Upper lobe of left lung (tissue), 4 donors: ENCODE measurements around the gene MRTFB.

Experiments used
- CTCF ChIP-seq, 6 experiments: fragments of 450-650 bp in 4 of 6; fragments of 200-600 bp in 2 of 6; sonication (generic) in 2 of 6; IDR thresholded peaks; one replicate each; pipeline ENCODE4 v1.5.1; 2016 to 2019; ENCODE audit warnings: antibody characterized with exemption in 6 of 6
- POLR2A ChIP-seq, 4 donors: fragments of 450-650 bp; IDR thresholded peaks; one replicate each; pipeline ENCODE4 v1.5.1; 2016 to 2017; ENCODE audit warnings: antibody characterized with exemption in 4 of 4, mild to moderate bottlenecking in 2 of 4
- POLR2AphosphoS5 ChIP-seq, 2 donors: sonication (generic); formaldehyde crosslinking; IDR thresholded peaks; one replicate each; pipeline ENCODE4 v1.5.1; 2017; ENCODE audit warnings: antibody characterized with exemption in 2 of 2

GRCh38 chr16:14110728-14111251 lies 39.7 kb downstream of the MRTFB start:
- TF ChIP-seq CTCF (IDR thresholded peaks at IDR 0.05) (no peak), POLR2A (IDR thresholded peaks at IDR 0.05) (no peak), POLR2AphosphoS5 (IDR thresholded peaks at IDR 0.05) (no peak)
